GM18858 (cell line): ENCODE data around the gene PSMA5.
"Not testable (repeated sequence)": the region's sequence is repeated elsewhere in the genome, so short reads cannot be mapped to it uniquely, and the experiment has no call there.

Experiments used
- ATAC-seq: cut with Tn5 transposase; IDR thresholded peaks from one replicate; pipeline ENCODE4 v1.9.1; 2021; ENCODE audit not compliant: unreplicated experiment

PSMA5 gene

DNA sequence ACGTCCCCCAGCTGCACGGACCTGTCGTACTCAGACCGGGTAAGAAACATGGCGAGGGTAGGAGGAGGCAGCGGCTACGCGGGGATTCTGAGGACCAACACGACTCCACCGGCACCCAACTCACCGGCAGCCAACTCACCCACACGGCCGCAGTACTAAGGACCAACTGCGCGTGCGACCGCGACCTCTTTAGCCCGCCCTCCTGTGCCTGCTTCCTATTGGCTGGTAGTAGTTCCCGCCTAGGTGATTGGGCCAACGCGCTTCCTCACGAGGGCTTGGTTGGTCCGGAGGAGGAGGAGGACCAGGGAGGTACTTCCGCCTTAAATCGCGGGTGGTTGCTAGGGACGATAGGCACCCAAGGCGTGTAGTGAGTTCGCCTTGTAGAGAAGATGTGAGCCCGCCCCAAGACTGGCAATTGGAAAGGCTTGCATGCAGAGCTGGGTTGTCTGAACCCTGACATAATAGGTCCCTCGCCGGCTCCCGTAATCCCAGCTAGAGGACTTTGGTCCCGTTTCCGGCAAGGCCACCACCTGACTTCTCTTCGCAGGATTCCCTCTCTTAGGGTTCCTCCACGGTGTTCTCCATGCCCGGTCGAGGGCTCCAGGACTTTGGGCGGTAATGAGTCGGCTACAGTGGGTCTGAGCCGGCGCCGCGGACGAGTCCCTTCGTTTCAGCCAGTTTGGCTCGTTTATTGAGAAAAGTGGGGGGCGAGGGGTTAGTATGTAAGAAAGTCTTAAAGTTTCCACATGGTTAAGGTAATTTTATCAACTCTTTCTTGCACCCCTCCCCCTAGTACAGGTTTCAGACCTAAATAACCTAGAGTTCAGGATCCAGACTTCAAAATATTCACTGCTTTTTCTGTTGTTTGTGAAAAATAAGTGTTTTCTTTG is at the start of gene PSMA5:
Gene PSMA5 (minus strand): TSS at position 168 of the 890 bp plus-strand sequence. CDS start 118 bp downstream, at position 50.
- peak; percentile 95 for ATAC-seq

DNA sequence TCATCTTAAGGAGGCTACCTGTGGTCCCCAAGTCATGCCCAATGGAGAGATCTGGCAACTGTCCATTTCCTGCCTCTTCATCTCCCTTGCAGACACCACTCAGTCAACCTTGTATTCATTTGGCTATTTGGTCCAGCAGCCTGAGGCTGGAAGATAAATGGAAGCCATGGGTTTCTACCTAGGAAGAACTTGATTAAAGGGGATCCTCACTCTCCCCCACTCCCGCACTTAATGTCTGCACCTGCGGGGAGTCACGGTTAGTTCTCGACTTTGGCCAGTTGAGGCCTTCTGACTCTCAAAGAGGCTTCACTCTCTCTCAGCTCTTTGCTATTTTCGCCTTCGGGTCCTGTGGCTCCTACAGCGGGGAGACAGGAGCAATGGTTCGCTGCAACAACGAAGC is 49.0 kb upstream of the PSMA5 start:
- no peak for ATAC-seq

DNA sequence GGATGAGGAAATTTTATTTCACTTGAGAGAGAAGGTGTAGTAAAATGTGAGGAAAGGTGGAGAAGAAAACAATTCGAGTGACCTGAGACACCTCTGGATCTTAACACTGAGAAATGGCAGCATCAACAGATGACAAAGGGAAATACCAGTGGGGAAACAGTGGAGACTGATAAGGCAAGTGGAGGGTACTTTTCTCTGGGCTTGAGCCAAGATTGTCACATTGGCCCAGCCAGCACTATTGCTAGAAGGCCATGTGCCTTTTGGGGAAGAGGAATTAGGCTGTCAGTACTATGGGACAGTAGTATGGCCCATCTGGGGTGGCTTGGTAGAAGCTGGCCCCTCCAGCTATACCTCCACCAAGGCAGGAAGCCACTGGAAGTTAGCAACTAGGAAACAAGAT is 48.4 kb upstream of the PSMA5 start:
- no peak for ATAC-seq

DNA sequence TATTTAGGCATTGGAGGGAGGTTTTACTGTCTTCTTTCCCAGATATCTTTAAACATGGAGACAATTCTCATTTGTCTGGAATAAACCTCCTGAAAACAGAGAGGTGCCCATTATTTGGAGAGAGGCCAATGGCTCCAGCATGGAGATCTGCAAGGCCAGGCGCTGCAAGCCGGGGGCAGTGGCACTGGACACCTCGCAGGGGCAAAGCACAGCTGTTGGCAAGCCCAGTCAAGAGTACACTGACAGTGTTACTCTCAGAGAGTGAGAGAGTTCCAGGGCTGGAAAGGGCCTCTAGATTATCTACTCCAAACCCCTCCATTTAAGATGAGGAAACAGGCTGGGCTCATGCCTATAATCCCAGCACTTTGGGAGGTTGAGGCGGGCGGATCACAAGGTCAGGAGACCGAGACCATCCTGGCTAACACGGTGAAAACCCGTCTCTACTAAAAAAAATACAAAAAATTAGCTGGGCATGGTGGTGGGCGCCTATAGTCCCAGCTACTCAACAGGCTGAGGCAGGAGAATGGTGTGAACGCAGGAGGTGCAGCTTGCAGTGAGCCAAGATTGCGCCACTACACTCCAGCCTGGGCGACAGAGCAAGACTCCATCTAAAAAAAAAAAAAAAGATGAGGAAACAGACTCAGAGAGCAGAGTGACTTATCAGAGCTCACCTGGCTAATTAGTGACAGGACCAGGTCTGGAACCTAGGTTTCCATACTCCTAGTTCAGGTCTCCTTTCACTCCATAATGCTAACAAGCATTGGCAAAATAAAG is 47.2 kb upstream of the PSMA5 start:
- ATAC-seq = not testable (repeated sequence)

GRCh38 chr1:109472779-109473178 is 46.5 kb upstream of the PSMA5 start:
- no peak for ATAC-seq

DNA sequence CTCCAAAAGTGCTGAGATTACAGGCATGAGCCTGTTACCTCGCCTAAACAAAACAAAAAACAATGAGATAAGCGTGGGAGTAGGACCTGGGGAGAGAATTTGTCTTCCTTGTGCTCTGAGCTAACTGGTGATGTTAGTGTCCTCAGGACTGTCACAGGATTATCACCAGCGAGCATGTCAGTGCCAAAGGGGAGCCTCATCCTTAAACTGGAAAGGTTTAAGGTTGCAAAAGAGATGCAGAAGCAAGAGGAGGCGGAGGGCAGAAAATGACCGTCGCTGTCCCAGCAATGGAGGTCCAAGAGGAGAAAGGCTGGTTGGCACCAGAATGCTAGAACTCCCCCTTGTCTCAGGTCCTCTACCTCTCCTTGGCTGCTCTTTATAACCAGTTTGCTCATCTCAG is 44.0 kb upstream of the PSMA5 start:
- ATAC-seq = no peak

DNA sequence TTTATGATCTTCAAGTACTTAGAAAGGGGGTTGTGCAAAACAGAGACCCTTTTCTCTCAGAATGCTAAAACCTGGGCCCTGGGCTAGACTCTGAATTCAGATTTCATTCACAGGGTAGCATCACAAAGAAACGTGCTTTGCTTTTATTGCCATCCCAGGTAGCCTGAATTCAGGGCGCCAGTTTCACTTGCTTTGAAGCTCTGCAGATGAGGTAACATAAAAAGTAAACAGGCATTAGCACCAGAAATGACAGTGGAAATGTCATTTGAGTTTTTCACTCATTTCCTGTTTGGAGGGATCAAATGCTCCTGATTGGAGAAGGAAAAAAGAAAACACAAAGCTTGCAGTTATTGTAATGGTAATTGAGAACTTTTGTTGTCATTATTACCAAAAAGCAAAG is 42.7 kb upstream of the PSMA5 start:
- ATAC-seq = no peak

- ATAC-seq = no peak
Observed at GRCh38 chr1:109468061-109468460, 41.8 kb upstream of the PSMA5 start.

- no peak for ATAC-seq
Observed at GRCh38 chr1:109467301-109467777, 41.1 kb upstream of the PSMA5 start.

DNA sequence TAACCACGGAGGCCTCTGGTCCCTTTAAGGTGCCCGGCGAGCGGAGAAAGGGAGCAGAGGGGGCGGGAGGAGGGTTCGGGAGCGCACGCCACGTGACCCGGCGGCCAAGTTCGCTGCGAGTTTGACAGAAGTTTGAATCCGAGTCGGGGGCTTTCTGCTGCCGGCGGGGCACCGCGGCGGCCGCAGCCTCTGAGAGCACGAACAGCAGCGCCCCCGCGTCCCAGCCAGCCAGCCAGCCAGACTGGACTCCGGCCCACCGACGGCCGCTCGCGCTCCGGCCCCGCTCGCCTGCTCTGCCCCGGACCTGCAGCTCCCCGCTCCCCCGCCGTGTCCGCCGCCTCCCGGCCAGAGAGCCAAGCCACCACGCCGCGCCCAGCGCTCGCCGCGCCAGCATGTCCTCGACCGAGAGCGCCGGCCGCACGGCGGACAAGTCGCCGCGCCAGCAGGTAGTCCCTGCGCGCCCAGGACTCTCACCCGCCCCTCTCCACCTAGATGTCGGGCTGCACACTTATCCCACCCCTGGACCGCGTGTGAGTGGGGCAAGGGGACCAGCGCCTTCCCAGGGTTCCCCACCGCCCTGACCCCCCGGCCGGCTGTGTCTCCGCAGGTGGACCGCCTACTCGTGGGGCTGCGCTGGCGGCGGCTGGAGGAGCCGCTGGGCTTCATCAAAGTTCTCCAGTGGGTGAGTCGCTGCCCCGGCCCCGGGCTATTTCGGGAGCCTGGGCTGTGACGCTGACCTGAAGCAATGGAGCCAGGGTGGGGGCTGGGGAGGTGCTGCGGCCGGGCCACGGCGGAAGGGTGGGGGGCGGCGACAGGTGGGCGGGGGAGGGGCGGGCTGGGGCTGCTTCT is 40.4 kb upstream of the PSMA5 start, which contains the start of gene SYPL2:
Gene SYPL2 (plus strand): TSS at position 95 of the 849 bp plus-strand sequence. CDS start 298 bp downstream, at position 393.
- ATAC-seq = no peak

DNA sequence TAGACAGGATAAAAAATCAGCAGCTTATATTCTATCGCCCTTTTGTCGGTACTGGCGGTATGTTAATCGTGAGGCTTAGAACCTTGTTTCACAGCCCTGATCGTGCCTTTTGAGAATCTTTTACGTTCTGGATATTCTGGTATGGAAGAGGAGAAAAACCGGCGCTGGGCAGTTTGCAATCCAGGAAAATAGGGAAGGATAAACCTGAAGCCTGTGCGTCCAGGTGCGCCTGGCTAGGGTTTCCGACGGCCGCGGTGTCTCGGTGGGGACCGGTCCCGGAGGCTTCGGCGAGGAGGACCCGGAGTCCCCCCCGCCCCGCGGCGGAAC is 39.8 kb upstream of the PSMA5 start:
- ATAC-seq = no peak

- no peak for ATAC-seq
Observed at GRCh38 chr1:109457819-109458218, 31.6 kb upstream of the PSMA5 start.

GRCh38 chr1:109454497-109455133 is 28.4 kb upstream of the PSMA5 start:
- no peak for ATAC-seq

DNA sequence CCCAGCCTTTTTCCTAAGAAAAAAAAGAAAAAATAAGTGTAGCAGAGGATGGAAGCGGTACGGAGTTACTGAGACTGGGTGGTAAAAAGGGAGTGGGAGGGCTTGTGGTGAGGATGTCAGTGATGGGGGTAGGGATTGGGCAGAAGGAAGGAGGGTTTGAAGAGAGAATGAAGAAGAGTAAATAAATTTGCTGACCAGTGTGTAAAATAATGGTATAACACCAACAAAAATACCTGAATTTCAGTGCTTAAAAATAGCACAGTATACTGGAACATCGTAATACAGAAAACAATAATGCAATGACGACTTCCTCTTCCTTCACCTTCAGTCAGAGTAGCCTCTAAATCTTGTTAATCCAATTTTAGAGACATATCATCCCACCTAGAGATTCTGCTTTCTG is 21.3 kb upstream of the PSMA5 start:
- ATAC-seq = no peak

GRCh38 chr1:109445949-109446695 is 19.9 kb upstream of the PSMA5 start:
- ATAC-seq = not testable (repeated sequence)

DNA sequence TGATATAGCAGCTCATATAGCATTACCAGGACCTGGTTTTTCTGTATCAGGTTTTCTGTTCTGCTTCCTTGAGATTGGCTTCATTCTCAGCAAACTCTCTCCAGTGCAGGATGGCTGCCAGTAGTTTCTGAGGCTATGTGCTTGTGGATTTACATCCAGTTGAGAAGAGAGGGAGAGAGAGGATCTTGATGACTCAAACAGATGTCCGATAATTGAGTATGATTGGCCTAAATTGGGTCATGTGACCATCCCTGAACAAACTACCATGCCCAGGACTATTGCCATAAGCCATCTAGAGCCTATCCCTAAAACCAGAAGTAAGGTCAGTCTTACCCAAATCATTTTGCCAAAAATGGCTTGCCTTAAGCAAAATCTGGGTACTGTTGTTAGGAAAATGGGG is 18.1 kb upstream of the PSMA5 start:
- ATAC-seq = no peak

GRCh38 chr1:109443476-109443875 is 17.2 kb upstream of the PSMA5 start:
- no peak for ATAC-seq

- no peak for ATAC-seq
Observed at GRCh38 chr1:109441069-109441468, 14.8 kb upstream of the PSMA5 start.

DNA sequence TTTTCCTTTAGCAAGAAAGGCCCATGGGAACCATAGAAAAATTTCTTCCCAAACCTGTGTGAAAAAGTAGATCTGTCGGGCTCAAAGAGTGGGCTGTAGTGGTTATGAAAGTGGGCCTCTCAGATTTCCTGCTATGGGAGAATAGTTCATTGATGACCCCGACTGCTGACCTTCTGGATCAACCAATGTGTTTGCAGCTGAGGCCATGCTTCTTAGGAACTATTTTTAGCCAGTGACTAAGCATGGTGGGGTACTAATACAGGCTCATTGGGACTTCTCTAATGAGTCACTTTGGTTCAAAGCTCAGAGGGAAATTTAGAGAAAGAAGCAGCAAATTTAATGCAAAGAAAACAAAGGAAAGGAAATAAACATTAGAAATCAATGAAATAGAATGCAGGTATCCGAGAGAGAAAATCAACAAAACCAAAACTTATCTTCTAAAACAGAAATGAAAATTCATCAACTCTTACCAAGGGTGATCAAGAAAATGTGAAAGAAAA is 12.6 kb upstream of the PSMA5 start:
- ATAC-seq = no peak

- ATAC-seq = no peak
Observed at GRCh38 chr1:109434484-109434883, 8.2 kb upstream of the PSMA5 start.
